ENCODE data around the gene GHITM.
"Not testable (repeated sequence)": the region's sequence is repeated elsewhere in the genome, so short reads cannot be mapped to it uniquely, and the experiment has no call there.

GHITM gene, protein sequence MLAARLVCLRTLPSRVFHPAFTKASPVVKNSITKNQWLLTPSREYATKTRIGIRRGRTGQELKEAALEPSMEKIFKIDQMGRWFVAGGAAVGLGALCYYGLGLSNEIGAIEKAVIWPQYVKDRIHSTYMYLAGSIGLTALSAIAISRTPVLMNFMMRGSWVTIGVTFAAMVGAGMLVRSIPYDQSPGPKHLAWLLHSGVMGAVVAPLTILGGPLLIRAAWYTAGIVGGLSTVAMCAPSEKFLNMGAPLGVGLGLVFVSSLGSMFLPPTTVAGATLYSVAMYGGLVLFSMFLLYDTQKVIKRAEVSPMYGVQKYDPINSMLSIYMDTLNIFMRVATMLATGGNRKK

GRCh38 chr10:84139126-84140035, at the start of gene GHITM:
GHITM (plus strand) TSS chr10:84139509; CDS start chr10:84141501, 1,992 bp downstream.
- DNase-seq: peak; percentile 79

DNA sequence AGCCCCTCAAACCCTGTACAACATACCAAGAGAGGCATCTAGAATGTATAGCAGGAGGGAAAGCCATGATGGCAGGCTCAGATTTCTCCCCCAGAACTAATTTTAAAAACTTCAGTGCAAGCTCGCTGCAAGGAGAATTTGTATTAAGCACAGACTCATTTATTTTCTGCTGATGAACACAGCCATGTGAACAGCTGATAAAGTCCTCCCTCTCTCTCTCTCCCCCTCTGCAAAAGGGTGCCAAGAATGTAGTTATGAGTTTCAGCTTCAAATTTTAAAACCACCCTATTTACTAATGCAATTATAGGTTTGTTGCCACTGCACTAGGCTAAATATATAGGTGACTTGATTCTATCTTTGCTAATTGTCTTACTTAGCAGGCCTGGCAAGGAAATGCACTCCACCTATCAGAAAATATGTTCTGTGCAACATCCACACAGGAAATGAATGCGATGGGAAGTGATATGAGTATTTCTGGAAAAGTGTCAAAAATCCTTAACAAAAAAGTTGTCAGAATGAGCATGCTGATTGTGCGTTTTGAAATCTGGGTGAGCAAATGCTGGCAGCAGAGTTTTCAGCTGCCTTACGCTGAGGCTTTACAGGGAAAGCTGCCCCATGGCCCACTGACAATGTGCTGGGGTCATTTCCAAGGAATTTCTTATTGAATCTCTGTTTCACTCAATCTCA, 43.4 kb upstream of the GHITM start:
- no peak for DNase-seq

- no peak for DNase-seq
Measured at GRCh38 chr10:84097787-84098353, 41.4 kb upstream of the GHITM start.

- no peak for DNase-seq
Measured at GRCh38 chr10:84098667-84099066, 40.6 kb upstream of the GHITM start.

GRCh38 chr10:84101042-84101441, 38.3 kb upstream of the GHITM start:
- DNase-seq: no peak

DNA sequence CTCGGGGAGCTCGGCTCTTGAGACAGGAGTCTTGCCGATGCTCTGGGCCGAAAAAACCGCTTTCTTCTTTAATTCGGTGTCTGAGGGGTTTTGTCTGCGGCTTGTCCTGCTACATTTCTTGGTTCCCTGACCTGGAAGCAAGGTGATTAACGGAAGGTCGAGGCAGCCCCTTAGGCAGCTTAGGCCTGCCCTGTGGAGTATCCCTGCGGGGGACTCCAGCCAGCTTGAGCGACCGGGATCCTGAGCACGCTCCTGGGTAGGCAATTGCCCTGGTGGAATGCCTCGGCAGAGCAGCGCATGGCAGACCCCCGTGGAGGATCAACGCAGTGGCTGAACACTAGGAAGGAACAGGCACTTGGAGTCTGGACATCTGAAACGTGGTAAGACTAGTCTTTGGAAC, 30.5 kb upstream of the GHITM start:
- no peak for DNase-seq

DNA sequence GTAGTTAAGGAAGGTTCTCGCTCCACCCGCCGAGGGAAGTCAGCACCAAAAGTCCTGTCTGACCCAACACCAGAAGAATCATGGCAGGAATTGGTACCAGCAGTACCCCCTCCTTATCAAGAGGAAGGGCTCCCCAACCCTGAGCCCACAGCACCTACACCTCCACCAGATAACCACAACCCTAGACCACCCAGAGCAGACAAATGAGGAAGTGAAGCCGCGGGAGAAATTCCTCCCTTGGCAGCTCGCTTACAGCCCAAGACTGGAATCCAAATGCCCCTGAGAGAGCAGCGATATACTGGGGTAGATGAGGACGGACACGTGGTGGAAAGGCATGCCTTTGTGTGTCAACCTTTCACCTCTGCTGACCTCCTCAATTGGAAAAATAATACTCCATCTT, 29.5 kb upstream of the GHITM start:
- not testable (repeated sequence) for DNase-seq

DNA sequence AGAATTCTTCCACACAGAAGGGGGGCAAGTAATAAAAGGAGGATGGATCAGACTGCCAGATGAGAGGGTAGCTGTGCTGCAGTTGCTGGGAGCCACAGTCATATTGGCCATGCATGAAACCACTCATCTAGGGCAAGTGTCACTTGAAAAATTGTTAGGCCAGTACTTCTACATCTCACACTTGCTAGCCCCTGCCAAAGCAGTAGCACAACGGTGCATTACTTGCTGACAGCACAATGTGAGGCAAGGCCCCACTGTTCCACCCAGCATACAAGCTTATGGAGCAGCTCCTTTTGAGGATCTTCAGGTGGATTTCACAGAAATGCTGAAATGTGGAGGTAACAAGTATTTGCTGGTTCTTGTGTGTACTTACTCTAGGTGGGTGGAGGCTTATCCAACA, 25.8 kb upstream of the GHITM start:
- DNase-seq: not testable (repeated sequence)

DNA sequence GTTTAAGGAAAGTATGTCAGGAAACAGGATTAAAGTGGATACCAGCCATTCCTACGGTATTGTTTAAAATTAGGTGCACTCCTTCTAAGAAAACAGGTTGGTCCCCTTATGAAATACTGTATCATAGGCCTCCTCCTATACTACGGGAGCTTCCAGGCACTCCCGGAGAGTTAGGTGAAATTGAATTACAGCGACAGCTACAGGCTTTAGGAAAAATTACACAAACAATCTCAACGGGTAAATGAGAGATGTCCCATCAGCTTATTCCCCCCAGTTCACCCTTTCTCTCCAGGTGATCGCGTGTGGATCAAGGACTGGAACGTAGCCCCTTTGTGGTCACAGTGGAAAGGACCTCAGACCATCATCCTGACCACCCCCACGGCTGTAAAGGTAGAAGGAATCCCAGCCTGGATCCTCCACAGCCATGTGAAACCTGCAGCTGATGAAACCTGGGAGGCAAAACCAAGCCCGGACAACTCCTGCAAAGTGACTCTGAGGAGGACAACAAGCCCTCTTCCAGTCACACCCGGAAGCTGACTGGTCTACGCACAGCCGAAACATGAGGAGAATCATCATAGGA, 25.1 kb upstream of the GHITM start:
- DNase-seq: no peak

DNA sequence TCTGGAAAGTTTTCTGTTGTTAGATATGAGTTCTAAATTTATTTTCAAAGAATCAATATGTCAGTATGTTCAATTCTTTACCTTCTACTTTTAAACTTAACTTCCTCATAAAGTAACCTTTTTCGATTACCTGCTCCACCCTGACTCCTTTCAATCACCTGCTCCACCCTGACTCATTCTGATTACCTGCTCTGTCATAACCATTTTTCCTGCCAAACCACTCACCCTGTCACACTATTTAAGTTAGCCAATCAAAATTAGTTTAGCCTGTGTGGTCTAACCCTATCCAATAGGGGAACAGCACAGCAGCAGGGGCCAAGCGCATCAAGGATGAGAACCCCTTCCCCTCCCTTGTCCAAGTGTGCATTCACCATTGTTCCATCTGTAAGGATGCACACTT, 22.1 kb upstream of the GHITM start:
- not testable (repeated sequence) for DNase-seq

- no peak for DNase-seq
Measured at GRCh38 chr10:84117686-84118394, 21.5 kb upstream of the GHITM start.

DNA sequence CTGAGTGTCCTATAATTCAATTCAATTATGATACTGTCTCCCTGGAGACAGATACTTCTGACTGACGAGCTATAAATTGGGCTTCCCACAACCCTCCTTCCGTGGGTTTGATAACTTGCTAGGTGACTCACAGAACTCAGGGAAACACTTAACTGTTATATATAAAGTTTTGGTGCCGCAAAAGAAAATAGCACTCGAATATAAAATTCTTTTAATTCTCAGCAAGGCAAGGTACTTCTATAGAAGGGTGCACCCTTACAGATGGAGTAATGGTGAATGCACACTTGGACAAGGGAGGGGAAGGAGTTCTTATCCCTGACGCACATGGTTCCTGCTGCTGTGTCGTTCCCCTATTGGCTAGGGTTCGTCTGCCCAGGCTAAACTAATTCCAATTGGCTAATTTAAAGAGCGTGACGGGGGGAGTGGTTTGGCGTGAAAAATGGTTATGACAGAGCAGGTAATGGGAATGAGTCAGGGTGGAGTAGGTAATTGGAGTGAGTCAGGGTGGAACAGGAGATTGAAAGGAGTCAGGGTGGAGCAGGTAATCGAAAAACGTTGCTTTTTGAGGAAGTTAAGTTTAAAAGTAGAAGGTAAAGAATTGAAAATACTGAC, 20.8 kb upstream of the GHITM start:
- no peak for DNase-seq

DNA sequence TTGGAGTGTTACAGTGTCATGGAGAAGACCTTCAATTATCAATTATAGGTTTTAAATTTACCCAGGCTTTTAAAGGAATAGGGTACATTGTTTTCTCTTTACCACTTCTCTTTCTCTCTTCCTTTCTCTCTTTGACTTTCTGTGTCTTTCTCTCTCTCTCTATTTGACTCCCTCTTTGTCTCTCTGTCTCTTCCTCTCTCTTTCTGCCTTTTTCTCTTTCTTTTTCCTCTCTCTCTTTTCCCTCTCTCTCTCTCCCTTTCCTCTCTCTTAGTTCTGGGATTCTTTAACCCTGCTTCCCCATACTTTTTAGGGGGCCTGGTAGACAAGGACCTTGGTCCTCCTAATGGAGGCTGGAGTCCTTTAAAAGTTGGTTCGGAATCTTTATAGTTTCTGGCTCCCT, 15.9 kb upstream of the GHITM start:
- DNase-seq: no peak

DNA sequence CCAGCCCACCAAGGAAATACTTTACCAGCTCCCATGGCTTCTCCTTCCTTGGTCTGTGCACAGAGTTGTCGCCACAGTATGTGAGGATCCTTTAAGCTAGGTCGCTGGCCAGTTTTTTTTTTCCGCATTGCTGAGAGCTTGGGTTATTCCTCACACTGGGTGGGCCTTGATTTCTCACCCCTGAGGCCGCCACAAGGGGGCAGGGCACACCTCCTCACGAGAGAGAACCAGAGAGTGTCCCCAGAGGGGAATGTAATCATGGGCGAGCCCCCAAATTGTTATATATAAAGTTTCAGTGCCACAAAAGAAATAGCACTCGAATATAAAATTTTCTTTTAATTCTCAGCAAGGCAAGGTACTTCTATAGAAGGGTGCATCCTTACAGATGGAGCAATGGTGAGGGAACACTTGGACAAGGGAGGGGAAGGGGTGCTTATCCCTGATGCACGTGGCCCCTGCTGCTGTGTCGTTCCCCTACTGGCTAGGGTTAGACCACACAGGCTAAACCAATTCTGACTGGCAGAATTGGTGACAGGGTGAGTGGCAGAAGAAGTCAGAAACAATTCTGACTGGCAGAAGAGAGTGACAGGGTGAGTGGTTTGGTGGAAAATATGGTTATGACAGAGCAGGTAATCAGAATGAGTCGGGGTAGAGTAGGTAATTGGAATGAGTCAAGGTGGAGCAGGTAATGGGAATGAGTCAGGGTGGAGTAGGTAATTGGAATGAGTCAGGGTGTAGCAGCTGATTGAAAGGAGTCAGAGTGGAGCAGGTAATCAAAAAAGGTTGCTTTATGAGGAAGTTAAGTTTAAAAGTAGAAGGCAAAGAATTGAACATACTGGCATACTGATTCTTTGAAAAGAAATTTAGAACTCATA, 13.2 kb upstream of the GHITM start:
- DNase-seq: not testable (repeated sequence)

DNA sequence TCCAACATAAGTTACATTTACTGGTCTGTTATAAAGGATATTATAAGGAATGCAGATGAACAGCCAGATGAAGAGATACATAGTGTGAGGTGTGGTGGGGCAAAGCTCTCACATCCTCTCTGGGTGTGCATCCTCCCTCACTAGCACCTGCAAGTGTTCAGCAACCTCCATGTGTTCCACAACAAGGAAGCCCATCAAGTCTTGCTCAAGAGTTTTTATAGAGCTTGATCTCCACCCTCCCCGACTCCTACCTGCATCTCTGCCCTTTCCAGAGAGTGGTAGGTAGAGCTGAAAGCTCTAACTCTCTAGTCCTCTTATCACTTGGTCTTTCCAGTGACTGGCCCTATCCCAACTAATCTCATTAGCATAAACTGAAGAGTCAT, 12.5 kb upstream of the GHITM start:
- no peak for DNase-seq

DNA sequence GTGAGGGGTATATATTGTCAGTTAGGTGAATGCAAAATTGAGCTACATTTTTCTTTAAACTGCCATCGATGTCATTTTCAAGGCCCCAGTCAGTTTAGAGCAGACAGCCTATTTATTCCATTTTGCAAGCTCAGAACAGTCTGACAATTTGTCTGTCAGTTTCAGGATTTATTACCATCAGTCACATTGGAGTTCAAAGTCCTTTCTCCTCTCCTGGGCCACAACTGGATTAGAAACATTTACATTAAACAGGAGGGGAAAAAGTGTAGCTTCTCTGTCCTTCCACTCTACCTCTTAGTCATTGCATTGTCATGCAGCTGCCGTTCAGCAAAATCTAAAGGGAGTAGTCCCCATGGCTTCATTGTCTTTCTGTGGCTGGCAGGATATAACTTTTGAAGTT, 3.5 kb upstream of the GHITM start:
- DNase-seq: no peak

DNA sequence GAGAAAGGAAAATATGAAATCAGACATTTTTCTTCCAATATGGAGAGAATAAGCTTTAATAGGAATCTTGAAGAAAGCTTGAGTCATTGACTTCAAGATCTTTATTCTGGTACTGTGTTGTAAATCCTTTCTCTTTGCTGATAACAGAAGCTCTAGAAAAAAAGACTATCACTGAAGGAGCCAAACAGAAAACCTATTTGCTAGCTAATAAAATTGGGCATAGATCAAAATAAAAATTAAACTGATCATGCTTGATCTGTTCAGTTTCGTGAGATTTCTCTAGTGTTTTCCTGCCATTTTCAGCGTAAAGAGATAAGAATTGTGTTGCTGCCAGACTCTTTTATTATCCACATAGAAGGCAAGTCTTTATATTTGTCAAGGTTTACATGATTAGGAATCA, 1.5 kb upstream of the GHITM start:
- DNase-seq: no peak

- DNase-seq: no peak
Measured at GRCh38 chr10:84138478-84139125, 707 bp upstream of the GHITM start.

GRCh38 chr10:84140036-84140379, 699 bp downstream of the GHITM start:
- no peak for DNase-seq

DNA sequence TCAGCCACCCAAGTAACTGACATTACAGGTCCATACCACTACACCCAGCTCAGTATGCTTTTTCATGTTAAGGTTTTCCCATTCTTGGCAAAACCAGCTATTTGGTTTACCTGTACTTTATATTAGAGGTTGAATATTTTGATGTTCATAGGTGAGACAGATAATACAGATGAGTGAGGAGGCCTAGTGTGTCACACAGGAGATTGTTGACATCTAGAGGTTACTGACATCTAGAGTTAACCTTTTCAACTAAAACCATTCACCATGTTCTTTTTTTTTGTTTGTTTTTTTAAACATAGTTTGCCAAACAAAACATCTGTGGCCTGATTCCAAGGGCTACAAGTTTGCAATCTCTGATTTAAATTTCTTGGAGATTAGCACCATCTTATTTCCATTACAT, 8.0 kb downstream of the GHITM start:
- DNase-seq: no peak
